Rectal smooth muscle tissue (tissue), 1 donor: Measurements from ENCODE around the gene CLEC2D.
"Not testable (repeated sequence)": the region's sequence is repeated elsewhere in the genome, so short reads cannot be mapped to it uniquely, and the experiment has no call there.

ENCODE experiments used
- H3K27ac ChIP-seq: one replicate; pipeline ENCODE4 v1.7.0; 2013; ENCODE audit warnings: low read depth, low read length, inconsistent platforms
- H3K27me3 ChIP-seq: one replicate; pipeline ENCODE4 v1.7.0; 2013; ENCODE audit warnings: low read length; ENCODE audit not compliant: control insufficient read depth, insufficient read depth
- H3K36me3 ChIP-seq: one replicate; pipeline ENCODE4 v1.7.0; 2013; ENCODE audit warnings: low read length; ENCODE audit not compliant: control insufficient read depth, insufficient read depth
- H3K4me1 ChIP-seq: one replicate; pipeline ENCODE4 v1.7.0; 2013; ENCODE audit warnings: low read length; ENCODE audit not compliant: control insufficient read depth, insufficient read depth
- H3K4me3 ChIP-seq: one replicate; pipeline ENCODE4 v1.7.0; 2013; ENCODE audit warnings: low read length
- H3K9ac ChIP-seq: one replicate; pipeline ENCODE4 v1.7.0; 2013; ENCODE audit warnings: low read length

The CLEC2D gene

DNA sequence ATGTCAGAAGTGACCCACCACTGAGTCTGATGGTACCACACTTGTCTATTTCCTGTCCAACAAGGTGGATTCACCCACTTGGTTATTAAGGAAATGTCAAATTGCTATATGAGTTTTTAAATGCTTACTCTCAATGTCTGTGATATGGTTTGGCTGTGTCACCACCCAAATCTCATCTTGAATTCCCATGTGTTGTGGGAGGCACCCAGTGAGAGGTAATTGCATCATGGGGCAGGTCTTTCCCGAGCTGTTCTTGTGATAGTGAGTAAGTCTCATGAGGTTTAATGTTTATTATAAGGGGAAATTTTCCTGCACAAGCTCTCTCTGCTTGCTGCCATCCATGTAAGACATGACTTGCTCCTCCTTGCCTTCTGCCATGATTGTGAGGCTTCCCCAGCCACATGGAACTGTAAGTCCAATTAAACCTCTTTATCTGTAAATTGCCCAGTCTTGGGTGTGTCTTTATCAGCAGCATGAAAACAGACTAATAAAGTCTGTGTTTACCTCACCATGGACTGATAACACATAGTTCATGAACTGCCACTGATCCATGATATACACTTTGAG is 24.4 kb upstream of the CLEC2D start:
- not testable (repeated sequence) for H3K4me1 ChIP-seq, H3K4me3 ChIP-seq, H3K36me3 ChIP-seq, H3K27me3 ChIP-seq, H3K27ac ChIP-seq, H3K9ac ChIP-seq

DNA sequence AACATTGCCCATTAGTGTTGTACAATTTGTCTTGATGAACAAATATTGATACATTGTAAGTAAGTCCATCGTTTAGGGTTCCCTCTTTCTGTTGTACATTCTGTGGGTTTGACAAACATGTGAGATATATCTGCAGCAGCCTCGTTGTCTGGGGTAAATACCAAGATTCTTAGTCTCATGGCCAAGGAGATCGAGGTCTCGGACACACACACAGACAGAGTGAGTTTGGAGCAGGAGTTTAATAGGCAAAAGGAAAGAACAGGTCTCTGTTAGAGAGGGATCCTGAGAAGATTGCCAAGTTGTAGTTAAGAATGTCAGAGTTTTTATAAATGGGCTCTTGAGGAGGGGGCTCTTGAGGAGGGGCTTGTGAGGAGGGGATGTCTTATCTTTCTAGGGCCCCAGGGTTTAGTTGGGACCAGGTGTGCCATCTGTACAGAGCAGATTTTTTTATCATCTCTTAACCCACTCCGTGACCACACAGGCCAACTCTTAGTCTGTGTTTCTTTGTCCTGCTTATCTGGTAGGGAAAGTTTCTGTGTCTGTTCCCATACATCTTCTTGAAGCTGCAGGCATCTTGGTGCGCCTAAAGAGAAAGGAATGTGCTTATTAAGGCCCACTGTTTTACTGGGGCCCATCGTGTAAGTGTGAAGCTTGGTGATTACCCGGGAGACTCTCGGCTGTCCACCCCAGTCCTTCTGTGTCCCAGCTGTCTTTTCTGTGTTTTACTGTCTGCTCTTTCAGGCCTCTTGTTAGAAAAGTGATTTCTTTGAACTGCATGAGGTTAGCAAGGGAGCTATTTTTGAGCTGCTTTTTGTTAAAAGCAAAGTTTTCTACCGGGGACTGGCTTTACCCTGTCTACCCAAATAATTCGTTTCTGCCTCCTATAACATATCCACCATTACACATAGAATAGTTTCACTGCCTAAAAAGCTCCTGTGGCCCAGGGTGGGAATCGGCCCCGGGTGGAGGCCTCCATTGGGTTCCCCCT is 22.4 kb upstream of the CLEC2D start:
- Histone ChIP-seq H3K27ac (peak overlapping the region; percentile 29), H3K36me3 (no peaks in the 10 kb centered on the region), H3K4me3 (peak overlapping the region; percentile 86), H3K27me3 (no peaks in the 10 kb centered on the region), H3K4me1 (no peaks in the 10 kb centered on the region), H3K9ac (no peak overlapping the region)

DNA sequence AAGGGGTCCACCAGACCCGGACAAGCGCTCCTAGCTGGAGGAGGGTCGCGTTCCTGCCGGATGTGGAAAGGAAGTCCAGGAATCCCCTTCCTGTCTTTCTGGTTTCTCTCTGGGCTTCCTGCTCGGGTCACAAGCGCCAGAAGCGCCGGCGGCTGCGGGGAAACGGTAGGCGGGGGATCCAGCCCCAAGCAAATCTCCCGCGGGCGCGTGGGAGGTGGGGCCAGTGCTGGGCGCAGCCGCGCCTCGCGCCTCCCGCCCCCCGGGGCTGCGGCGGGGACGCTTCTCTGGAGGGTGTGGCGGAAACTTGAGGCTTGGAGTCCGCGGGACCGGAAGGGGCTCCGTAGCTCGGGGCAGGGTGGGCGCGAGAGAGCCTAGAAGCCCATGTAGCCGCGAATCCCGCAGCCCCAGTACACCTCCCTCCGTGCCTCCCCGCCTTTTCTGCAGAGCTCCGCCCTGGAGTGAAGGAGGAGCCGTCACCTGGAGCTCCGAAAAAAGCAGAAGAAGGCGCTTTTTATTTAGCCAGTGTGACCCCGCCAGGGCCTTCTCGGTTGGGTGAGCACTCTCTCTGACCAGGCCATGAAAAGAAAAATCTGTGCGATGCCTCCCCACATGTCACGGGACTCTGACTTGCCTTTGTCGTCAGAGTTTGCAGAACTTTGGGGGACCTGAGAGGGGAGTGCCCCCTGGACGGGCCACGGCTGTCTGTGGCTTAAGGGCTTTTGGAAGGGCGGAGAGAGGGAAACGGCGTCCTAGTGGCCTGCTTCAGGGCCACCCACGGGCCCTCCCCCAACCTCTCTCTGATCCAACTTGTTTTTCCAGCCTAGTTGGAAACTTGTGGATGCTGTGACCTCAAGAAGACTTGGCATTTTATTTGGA is 21.4 kb upstream of the CLEC2D start:
- peak overlapping the region; percentile 86 for H3K4me3 ChIP-seq
- peak overlapping the region; percentile 79 for H3K27ac ChIP-seq
- no peaks in the 10 kb centered on the region for H3K36me3 ChIP-seq
- H3K27me3 ChIP-seq: no peaks in the 10 kb centered on the region
- peak overlapping the region; percentile 86 for H3K9ac ChIP-seq
- no peaks in the 10 kb centered on the region for H3K4me1 ChIP-seq

DNA sequence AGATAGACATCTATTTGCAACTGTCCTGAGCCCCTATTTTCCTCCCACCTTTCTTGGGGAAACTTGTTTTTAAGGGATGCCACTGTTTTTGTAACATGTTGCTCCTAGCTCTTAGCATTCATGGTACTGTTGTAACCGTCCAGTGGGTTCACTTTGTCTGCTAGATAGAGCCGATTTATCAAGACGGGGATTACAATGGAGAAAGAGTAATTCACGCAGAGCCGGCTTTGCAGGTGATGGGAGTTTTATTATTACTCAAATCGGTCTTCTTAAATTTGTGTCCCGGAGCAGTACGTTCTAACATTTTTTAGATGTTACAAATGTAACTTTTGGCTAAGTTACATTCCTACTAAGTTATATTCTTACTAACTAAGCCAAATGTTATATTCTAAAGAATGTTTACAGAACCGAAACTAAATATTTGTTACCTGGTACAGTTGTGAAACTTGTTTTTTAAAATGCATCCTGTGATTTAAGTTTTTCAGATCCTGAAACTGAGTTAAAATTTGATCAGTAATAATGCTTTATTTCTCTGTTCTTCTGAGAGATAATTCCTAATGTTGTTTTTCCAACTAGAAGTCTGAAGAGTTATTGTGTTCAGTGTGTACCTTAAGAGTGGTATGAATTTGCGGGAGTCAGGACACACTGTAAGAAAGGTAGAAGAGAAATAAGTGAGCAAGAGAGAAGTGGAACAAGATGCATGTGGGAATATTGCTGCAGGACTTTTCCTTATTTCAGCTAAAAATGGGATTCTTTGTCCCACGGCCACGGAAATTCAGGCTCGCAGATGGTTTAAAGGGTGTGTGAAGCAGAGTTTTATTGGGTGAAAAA is 20.6 kb upstream of the CLEC2D start:
- Histone ChIP-seq H3K27me3 (no peaks in the 10 kb centered on the region), H3K4me1 (no peaks in the 10 kb centered on the region), H3K9ac (peak overlapping the region; percentile 86), H3K4me3 (peak overlapping the region; percentile 86), H3K27ac (peak overlapping the region; percentile 79), H3K36me3 (no peaks in the 10 kb centered on the region)

DNA sequence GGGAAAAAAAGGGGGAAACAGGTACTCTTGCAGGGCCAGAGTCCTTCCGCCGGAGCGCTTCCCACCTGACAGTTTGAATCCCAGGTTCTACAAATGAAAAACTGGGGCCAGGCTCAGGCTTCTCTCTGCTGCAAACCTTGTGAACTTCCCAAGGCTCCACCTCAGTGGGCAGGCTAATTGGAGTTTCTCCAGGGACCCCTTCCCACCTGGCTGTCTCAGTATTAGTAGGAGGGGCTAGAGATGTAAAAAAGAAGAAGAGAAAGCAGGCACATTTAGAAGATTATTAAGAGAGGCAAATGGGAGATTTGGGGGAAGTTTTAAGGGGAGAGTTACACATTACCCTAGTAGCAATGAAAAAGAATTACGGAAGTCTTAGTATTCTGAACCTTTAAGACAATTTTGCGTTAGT is 20.0 kb upstream of the CLEC2D start:
- Histone ChIP-seq H3K27ac (no peak overlapping the region), H3K4me3 (peak overlapping the region; percentile 86), H3K9ac (no peak overlapping the region)

DNA sequence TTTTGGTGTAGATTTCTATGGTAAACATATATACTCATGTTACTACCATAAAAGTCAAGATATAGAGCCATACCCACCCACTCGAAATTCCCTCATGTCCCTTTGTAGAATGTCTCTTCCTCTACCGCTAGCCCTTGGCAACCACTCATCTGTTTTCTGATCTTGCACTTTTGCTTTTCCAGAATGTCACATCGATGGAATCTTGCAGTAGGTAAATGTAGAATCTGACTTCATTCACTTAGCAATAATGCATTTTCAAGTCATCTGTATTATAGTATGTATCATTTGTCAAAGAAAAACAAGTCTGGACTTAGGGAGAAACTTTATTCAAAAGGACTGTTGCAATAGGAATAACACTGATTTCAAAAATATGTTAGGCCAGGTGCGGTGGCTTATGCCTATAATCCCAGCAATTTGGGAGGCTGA is 19.3 kb upstream of the CLEC2D start:
- H3K4me1 ChIP-seq: no peaks in the 10 kb centered on the region
- no peak overlapping the region for H3K27ac ChIP-seq
- peaks cover 6% of the 10 kb centered on the region for H3K36me3 ChIP-seq
- no peaks in the 10 kb centered on the region for H3K27me3 ChIP-seq
- peak overlapping the region; percentile 86 for H3K4me3 ChIP-seq
- no peak overlapping the region for H3K9ac ChIP-seq

More for the DNA sequence above, 20.0 kb upstream of the CLEC2D start:
- Histone ChIP-seq H3K27me3 (no peaks in the 10 kb centered on the region), H3K36me3 (peaks cover 3% of the 10 kb centered on the region), H3K4me1 (no peaks in the 10 kb centered on the region)

DNA sequence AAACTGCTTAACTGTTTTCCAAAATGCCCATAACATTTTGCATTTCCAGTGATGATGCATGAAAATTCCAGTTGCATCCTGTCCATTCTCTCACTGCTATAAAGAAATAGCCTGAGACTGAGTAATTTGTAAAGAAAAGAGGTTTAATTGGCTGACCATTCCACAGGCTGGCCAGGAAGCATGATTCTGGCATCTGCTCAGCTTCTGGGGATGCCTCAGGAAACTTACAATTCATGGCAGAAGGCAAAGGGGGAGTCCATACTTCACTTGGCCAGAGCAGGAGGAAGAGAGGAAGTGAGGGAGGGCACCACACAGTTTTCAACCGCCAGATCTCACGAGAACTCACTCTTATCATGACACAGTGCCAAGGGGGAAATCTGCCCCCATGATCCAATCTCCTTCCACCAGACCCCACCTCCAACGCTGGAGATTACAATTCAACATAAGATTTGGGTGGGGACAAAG is 18.2 kb upstream of the CLEC2D start:
- peak overlapping the region; percentile 19 for H3K4me3 ChIP-seq

DNA sequence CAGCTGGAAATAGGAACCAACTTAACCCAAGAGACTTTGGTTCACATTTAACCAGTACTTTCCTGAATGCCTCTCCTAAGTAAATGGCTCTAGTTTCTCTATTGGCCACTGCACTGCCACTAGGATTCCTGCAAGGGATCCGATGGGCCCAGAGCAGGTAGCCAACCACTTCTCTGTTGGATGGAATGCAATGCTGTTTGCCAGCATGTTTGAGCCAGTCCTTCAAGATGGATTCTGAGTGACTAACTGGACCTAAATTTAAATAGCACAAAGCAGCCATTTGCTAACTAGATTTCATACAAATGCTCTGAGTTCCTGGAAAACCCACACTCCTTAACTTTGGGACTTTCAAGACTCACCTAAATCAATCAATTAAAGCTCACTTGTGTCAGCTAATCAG is 9.5 kb upstream of the CLEC2D start:
- Histone ChIP-seq H3K27me3 (no peaks in the 10 kb centered on the region), H3K36me3 (peaks cover 4% of the 10 kb centered on the region), H3K9ac (no peak overlapping the region), H3K4me3 (no peak overlapping the region), H3K27ac (no peak overlapping the region), H3K4me1 (no peaks in the 10 kb centered on the region)

More for the DNA sequence above, 18.2 kb upstream of the CLEC2D start:
- H3K27ac ChIP-seq: no peak overlapping the region
- H3K36me3 ChIP-seq: peaks cover 6% of the 10 kb centered on the region
- H3K4me1 ChIP-seq: no peaks in the 10 kb centered on the region
- H3K9ac ChIP-seq: no peak overlapping the region
- H3K27me3 ChIP-seq: no peaks in the 10 kb centered on the region

DNA sequence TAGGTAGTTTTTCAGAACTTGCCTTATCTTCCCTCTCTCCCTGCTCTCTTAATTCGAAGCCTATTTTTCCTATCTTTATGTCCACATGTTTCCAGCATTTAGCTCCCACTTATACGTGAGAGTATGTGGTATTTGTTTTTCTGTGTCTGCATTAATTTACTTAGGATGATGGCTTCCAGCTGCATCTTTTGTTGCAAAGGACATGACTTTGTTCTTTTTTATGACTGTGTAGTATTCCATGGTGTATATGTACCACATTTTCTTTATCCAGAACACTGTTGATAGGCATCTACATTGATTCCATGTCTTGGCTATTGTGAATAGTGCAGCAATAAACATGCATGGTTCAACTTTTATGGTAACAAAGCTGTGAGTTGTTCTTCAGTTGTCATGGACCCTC is 7.8 kb upstream of the CLEC2D start:
- Histone ChIP-seq H3K27me3 (no peaks in the 10 kb centered on the region), H3K4me3 (no peak overlapping the region), H3K9ac (no peak overlapping the region), H3K4me1 (no peaks in the 10 kb centered on the region), H3K36me3 (peaks cover 4% of the 10 kb centered on the region), H3K27ac (no peak overlapping the region)

DNA sequence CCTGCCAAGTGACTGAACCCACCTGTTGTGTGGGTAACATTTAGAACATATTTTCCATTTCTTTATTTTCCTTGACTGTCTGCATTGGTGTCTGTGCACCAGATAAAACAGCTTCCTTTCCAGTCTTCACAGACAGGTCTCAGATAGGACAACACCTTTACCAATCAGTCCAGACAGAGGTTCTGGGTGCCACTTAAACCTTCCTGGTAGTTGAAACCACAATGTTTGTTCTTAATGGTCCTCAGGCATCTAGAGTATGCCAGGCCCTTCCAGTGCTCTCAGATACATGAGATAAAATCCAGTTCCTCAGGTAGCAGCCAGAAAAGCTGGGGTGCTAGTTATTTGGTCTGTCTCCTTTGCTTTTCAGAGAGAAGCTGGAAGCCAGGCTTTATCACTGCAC is 7.0 kb upstream of the CLEC2D start:
- H3K27ac ChIP-seq: no peak overlapping the region
- H3K4me3 ChIP-seq: no peak overlapping the region
- H3K27me3 ChIP-seq: no peaks in the 10 kb centered on the region
- H3K4me1 ChIP-seq: no peaks in the 10 kb centered on the region
- H3K36me3 ChIP-seq: peaks cover 4% of the 10 kb centered on the region
- H3K9ac ChIP-seq: no peak overlapping the region

DNA sequence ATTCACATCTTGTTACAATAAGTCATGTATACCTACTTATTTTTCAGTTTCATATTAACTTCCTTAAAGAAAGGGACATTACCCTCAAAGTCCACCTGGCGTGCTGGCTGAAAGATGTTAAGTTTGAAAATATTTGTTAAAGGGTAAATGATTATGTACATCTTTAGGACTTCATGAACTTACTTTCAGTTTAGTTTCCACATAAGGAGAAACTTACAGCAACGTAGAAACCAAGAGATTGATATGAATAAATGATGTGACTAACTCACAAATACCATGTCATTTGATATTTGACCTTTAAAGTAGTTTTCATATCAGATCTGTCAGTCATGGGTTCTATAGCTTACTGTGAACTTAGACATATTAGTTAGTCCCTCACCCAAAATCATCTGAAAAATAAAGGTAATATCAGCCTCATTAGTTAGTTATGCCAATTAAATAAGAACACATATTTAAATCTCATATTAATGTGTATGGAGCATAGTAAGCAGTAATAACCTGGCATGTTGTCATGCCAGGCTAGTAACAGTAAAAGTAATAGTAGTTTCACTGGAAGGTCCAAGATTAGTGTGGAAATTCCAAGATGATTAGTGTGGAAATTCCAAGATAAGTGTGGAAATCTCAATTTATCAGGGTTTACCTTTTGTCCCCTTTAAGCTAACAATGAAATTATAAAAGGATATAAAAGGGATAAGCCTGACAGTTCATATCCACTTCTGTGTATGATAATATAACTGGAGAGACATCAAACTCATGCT is 1.9 kb upstream of the CLEC2D start:
- H3K36me3 ChIP-seq: no peaks in the 10 kb centered on the region
- peak overlapping the region; percentile 17 for H3K27ac ChIP-seq
- H3K4me1 ChIP-seq: no peaks in the 10 kb centered on the region
- no peaks in the 10 kb centered on the region for H3K27me3 ChIP-seq
- no peak overlapping the region for H3K9ac ChIP-seq
- H3K4me3 ChIP-seq: no peak overlapping the region
